ENCODE results near the gene CACNA2D4.

CACNA2D4 gene

DNA sequence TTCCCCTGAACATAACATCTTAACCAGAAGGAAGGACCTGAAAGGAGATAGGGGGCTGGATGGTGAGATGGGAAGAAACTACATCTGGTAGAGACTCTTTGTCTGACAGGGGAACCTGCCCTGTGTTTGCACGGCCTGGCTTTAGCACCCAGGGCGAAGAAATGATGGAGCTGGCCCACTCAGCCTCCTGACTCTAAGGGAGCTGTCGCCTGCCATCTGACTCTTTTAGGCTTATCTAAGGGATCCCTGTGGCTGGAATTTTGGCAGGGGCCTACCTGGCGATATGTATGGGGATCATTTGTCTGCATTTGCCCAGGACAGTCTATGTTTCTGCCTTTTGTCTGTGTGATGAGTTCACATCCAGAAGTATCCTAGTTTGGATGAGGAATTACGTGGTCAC lies 15.6 kb upstream of the CACNA2D4 start:
- no peak for DNase-seq

GRCh38 chr12:1933342-1934051 lies 15.0 kb upstream of the CACNA2D4 start:
- DNase-seq = peak; percentile 97

- DNase-seq = peak; percentile 87
Observed at GRCh38 chr12:1932264-1932777, 13.9 kb upstream of the CACNA2D4 start.

GRCh38 chr12:1931642-1932041 lies 13.2 kb upstream of the CACNA2D4 start:
- DNase-seq = no peak

- no peak for DNase-seq
Observed at GRCh38 chr12:1930803-1931597, 12.5 kb upstream of the CACNA2D4 start.

- no peak for DNase-seq
Observed at GRCh38 chr12:1929985-1930802, 11.7 kb upstream of the CACNA2D4 start.

DNA sequence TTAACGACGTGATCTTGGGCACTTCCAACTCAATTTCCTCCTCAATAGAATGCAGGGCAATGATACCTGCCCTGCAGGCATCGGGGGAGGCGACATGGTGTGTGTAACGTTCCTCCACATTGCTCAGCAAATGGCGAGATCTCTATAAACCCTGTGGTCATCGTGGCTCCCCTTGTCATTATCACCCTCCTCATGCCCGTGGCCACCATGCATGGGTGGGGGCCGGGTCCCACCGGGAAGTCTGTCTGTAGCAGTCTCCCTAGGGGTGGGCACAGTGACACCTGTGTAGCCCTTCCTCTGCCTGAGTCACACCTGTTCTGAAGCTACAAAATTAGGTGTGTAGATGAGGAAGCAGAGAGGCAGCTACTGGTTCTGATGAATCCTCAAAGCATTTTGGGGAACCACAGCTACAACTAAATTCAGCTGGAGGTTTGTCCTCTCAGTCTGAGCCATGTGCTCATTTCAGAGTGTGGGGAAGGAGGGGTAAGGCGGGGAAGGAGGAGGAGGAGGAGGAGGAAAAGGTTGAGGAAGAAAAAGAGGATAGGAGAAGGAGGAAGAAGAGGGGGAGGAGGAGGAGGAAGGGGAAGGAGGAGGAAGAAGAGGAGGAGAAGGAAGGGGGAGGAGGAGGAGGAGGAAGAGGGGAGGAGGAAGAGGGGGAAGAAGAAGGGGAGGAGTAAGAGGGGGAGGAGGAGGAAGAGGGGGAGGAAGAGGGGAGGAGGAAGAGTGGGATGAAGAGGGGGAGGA lies 11.0 kb upstream of the CACNA2D4 start:
- DNase-seq = no peak

DNA sequence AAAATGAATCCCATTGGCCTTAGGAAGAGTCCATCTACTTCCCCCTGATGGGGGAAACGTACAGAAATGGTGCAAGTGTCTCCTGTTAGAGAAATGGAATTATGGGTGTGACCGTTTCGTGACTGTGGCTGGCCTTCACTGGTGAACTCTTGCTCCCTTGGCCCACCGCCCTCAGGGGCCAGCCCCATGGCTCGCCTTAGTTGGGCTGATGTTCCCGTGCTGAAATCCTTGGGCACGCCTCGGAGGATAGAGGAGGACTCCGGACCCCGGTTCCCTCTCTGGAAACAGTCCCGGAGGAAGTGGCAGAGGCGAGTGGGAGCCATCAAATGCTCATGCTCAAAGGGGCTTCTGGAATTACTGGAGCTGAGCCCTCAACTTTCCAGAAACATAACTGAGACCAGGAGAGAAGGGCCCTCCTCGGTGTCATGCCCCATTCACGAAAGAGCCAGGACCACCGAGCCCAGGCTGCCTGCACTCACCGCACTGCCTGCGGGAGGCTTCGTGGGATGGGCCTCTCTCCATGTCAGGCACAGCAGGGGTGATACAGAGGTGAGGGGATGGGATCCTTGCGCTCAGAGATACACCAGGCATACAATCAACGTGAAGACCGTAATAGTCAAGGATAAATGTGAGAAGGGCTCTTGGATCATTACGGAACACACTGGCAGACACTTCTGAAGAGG lies 10.1 kb upstream of the CACNA2D4 start:
- DNase-seq = no peak

GRCh38 chr12:1927751-1928351 lies 9.4 kb upstream of the CACNA2D4 start:
- DNase-seq = no peak

GRCh38 chr12:1927051-1927680 lies 8.7 kb upstream of the CACNA2D4 start:
- DNase-seq = no peak

GRCh38 chr12:1926251-1926657 lies 7.8 kb upstream of the CACNA2D4 start:
- no peak for DNase-seq

GRCh38 chr12:1925684-1926006 lies 7.2 kb upstream of the CACNA2D4 start:
- DNase-seq = no peak

- DNase-seq = no peak
Observed at GRCh38 chr12:1924996-1925683, 6.7 kb upstream of the CACNA2D4 start.

GRCh38 chr12:1922985-1923384 lies 4.5 kb upstream of the CACNA2D4 start:
- no peak for DNase-seq

- DNase-seq = no peak
Observed at GRCh38 chr12:1922075-1922709, 3.7 kb upstream of the CACNA2D4 start.

- DNase-seq = no peak
Observed at GRCh38 chr12:1920971-1921370, 2.5 kb upstream of the CACNA2D4 start.

DNA sequence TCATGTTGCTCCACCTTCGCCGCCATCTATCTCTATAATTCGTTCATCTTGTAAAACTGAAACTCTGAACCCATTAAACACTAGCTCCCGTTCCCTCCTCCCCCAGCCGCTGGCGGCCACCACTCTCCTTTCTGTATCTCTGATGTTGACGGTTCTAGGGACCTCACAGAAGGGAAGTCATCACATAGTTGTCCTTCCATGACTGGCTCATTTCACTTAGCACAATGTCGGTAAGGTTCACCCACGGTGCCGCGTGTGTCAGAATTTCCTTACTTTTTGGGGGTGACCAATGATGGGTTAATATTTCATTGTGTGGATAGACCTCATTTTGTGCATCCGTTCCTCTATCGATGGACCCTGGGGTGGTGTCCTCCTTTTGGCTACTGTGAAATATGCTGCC lies 2.0 kb upstream of the CACNA2D4 start:
- DNase-seq = no peak

DNA sequence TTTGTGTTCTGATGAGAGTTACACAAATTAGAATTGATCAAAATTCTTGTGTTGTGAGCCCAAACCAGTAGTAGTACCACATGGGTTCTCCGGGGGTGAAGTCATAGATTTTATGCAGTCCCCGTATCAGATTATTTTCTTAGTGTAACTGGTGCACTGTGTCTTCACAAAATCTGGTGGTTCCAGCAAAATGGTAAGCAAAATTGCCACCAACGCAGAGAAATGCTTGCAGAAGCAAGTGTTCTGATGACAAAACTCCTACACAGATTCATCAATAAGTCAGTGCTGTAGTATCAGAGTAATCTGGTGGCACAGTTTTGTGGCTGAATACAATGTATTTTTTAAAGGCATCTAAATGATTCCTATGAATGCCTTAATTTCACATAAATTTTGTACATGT lies 1.3 kb upstream of the CACNA2D4 start:
- no peak for DNase-seq

- no peak for DNase-seq
Observed at GRCh38 chr12:1919284-1919683, 832 bp upstream of the CACNA2D4 start.

DNA sequence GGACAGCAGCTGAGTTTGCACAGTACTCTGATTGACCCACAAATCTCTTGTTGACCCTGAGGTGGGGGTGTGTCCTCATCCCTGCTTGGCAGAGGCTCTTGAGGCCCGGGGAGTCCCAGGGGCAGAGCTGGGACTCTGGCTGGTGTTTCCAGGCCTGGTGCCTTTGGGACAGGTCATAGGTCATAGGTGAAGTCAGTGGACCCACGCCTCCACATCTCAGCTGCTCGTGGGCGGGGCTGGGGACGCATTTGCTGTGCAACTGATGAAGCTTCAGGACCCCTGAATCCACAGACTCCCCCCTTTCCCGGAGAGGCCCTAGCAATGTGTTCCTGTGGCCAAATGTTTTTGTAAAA lies 408 bp upstream of the CACNA2D4 start:
- DNase-seq = no peak

Data from NCI-H2171 (cell line).